ENCODE data around the gene SLC16A5. TPM values are rescaled to one million over a fixed set of nuclear protein-coding genes. Genes with fewer than 3 reads are reported as not detected.

Gene SLC16A5
- total RNA-seq, 1 experiment from 2014 or later = 32.4 TPM

Other genes starting within 250 kb of the SLC16A5 start
- 0.14 to 0.31 TPM (median 0.23 TPM) in 3 replicates for gene GRIN2C, start 228.1 kb upstream of the SLC16A5 start, total RNA-seq (2021)
- gene FDXR, start 215.0 kb upstream of the SLC16A5 start, total RNA-seq (2021) = 46.5 to 52.8 TPM (median 49.7 TPM) in 3 replicates
- 1.1 to 2.2 TPM (median 1.2 TPM) in 3 replicates for gene FADS6, start 194.3 kb upstream of the SLC16A5 start, total RNA-seq (2021)
- gene USH1G, start 164.7 kb upstream of the SLC16A5 start, total RNA-seq (2021) = 1.9 to 2.9 TPM (median 2.6 TPM) in 3 replicates
- gene OTOP2, start 163.7 kb upstream of the SLC16A5 start, total RNA-seq (2021) = not detected in 3 replicates
- not detected in 3 replicates for gene OTOP3, start 152.1 kb upstream of the SLC16A5 start, total RNA-seq (2021)
- 16.7 to 19.4 TPM (median 19.3 TPM) in 3 replicates for gene HID1, start 115.2 kb upstream of the SLC16A5 start, total RNA-seq (2021)
- gene CDR2L, start 100.3 kb upstream of the SLC16A5 start, total RNA-seq (2021) = 28.6 to 31.3 TPM (median 31.0 TPM) in 3 replicates
- 41.8 to 43.7 TPM (median 41.9 TPM) in 3 replicates for gene MRPL58, start 75.3 kb upstream of the SLC16A5 start, total RNA-seq (2021)
- gene ATP5PD, start 41.0 kb upstream of the SLC16A5 start, total RNA-seq (2021) = 383 to 427 TPM (median 419 TPM) in 3 replicates
- gene KCTD2, start 40.7 kb upstream of the SLC16A5 start, total RNA-seq (2021) = 31.3 to 34.0 TPM (median 32.8 TPM) in 3 replicates
- 13.2 to 15.9 TPM (median 14.8 TPM) in 3 replicates for gene ARMC7, start 22.0 kb downstream of the SLC16A5 start, total RNA-seq (2021)
- 91.0 to 102 TPM (median 96.9 TPM) in 3 replicates for gene NT5C, start 43.8 kb downstream of the SLC16A5 start, total RNA-seq (2021)
- 289 to 341 TPM (median 300 TPM) in 3 replicates for gene JPT1, start 66.6 kb downstream of the SLC16A5 start, total RNA-seq (2021)
- 650 to 764 TPM (median 757 TPM) in 3 replicates for gene SUMO2, start 95.0 kb downstream of the SLC16A5 start, total RNA-seq (2021)
- 89.7 to 109 TPM (median 95.1 TPM) in 3 replicates for gene NUP85, start 117.7 kb downstream of the SLC16A5 start, total RNA-seq (2021)
- 54.5 to 66.9 TPM (median 62.7 TPM) in 3 replicates for gene GGA3, start 173.7 kb downstream of the SLC16A5 start, total RNA-seq (2021)
- gene MRPS7, start 173.9 kb downstream of the SLC16A5 start, total RNA-seq (2021) = 85.8 to 94.7 TPM (median 87.5 TPM) in 3 replicates
- 21.6 to 29.2 TPM (median 28.5 TPM) in 3 replicates for gene MIF4GD, start 183.3 kb downstream of the SLC16A5 start, total RNA-seq (2021)
- 22.6 to 27.7 TPM (median 23.0 TPM) in 3 replicates for gene SLC25A19, start 201.5 kb downstream of the SLC16A5 start, total RNA-seq (2021)